ENCODE results near the gene AP3S2. TPM values are rescaled to one million over a fixed set of nuclear protein-coding genes. Genes with fewer than 3 reads are reported as not detected.

AP3S2 gene
- total and polyA plus RNA-seq, 7 donors = 18.0 to 74.3 (median 44.7) TPM

DNA sequence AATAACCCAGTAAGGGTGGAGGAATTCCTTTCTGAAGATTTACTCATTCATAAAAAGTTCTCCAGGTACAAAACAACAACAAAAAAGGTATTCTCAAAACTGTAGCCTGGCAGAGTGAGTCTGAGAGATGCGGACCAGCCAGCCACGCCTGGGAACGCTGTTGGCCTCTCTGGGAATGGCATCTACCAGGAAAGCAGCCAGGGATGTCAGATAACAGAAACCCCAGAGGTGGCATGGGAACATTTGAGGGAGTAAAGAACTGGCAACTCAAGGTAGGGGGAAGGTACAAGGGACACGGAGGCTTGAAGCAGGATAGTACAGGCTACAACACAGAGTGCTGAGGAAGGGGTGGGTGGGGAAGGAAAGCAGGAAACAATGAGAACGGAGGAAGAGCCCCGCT lies 7.1 kb upstream of the AP3S2 start:
- WGBS, 3 donors = 56 to 76% (median 61%) methylated on average over 6 of the region's 6 CpGs
- TF ChIP-seq, protein P1, sequence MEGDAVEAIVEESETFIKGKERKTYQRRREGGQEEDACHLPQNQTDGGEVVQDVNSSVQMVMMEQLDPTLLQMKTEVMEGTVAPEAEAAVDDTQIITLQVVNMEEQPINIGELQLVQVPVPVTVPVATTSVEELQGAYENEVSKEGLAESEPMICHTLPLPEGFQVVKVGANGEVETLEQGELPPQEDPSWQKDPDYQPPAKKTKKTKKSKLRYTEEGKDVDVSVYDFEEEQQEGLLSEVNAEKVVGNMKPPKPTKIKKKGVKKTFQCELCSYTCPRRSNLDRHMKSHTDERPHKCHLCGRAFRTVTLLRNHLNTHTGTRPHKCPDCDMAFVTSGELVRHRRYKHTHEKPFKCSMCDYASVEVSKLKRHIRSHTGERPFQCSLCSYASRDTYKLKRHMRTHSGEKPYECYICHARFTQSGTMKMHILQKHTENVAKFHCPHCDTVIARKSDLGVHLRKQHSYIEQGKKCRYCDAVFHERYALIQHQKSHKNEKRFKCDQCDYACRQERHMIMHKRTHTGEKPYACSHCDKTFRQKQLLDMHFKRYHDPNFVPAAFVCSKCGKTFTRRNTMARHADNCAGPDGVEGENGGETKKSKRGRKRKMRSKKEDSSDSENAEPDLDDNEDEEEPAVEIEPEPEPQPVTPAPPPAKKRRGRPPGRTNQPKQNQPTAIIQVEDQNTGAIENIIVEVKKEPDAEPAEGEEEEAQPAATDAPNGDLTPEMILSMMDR (IDR thresholded peaks at IDR 0.05) = no peak
- no peaks in the 10 kb centered on the region for H3K27me3 ChIP-seq (ENCODE audit: insufficient read depth in 3 of 3, low read length in 2 of 3)
- H3K36me3 ChIP-seq (ENCODE audit: insufficient read depth in 1 of 2, low read depth in 1 of 2) = peaks cover 0 to 52% of the 10 kb centered on the region in 2 donors
- H3K27ac ChIP-seq = no peak overlapping the region
- no peak for DNase-seq
- H3K9me3 ChIP-seq = no peaks in the 10 kb centered on the region
- no peak for ATAC-seq
- H3K4me3 ChIP-seq = no peak overlapping the region
- intact Hi-C loops (cut with DNase I) = loop anchor here (5.0 to 10.0 kb wide), 2 partner anchors 166 to 324 kb away; no protein-coding TSS in a partner anchor
- no peaks in the 10 kb centered on the region for H3K4me1 ChIP-seq

DNA sequence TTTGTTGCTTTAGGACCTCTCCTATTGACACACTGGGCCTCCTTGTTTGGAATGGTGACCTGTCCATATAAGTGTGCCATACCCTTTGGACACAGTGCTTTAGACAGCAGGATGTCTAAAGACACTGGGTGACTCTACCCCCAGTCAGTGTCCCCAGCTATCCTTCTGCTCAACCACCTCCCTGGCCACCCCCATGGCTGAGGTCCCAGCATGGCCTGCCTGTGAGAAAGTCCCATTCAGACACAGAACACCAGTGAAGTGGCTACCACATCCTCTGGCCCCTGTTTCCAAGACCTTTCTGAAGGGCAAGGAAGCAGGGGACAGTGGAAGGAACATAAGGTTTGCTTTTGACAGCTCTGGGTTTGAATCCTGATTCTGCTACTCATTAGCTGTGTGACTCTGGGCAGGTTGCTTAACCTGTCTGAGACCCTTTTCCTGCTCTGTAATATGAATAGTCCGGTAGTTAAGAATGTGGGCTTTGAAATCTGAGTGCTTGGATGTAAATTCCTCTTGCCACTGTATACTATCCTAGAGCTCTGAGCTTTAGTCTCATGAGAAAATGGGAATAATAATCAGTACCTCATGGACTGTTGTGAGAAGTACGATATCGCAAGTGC lies 6.3 kb upstream of the AP3S2 start:
- DNase-seq = no peak
- no peak overlapping the region for H3K4me3 ChIP-seq
- no peaks in the 10 kb centered on the region for H3K9me3 ChIP-seq
- no peak for ATAC-seq
- intact Hi-C loops (cut with DNase I) = loop anchor here (5.0 to 10.0 kb wide), 4 partner anchors 167 to 327 kb away; no protein-coding TSS in a partner anchor
- whole genome bisulfite sequencing, 3 donors = 83 to 93% (median 89%) methylated on average over 3 of the region's 3 CpGs
- H3K4me1 ChIP-seq = no peaks in the 10 kb centered on the region
- TF ChIP-seq, protein P1 (IDR thresholded peaks at IDR 0.05) = no peak
- no peaks in the 10 kb centered on the region for H3K27me3 ChIP-seq (ENCODE audit: insufficient read depth in 3 of 3, low read length in 2 of 3)
- H3K36me3 ChIP-seq (ENCODE audit: insufficient read depth in 1 of 2, low read depth in 1 of 2) = peaks cover 0 to 47% of the 10 kb centered on the region in 2 donors
- no peak overlapping the region for H3K27ac ChIP-seq

DNA sequence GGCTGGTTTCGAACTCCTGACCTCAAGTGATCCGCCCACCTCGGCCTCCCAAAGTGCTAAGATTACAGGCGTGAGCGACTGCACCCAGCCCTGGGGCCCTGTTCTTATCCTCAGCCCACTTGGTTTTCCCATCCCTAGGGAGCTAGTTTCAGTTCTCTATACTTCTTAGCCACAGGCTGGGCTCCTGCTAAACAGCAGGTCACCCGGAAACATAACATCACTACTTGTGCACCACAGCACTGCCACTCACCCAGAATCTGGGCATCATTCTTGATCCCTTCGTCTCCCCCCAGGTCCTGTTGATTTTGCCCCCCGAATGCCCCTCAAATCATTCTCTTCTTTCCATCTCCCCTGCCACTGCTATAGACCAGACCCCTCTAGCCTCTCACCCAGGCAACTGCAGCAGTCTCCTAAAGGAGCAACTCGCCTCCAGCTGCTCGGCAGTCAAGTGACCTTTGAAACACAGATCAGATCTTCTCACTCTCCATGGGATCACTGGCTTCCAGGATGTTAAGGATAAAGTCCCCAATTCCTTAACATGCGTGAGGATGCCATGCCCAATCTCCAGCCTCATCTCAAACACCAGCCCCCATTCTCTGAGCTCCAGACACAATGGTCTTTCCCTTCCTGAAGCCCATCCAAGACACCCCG lies 5.6 kb upstream of the AP3S2 start:
- Histone ChIP-seq H3K4me3 (no peak overlapping the region), H3K36me3 (ENCODE audit: insufficient read depth in 1 of 2, low read depth in 1 of 2) (peaks cover 0 to 43% of the 10 kb centered on the region in 2 donors), H3K27me3 (ENCODE audit: insufficient read depth in 3 of 3, low read length in 2 of 3) (no peaks in the 10 kb centered on the region), H3K4me1 (peaks cover 4% of the 10 kb centered on the region), H3K27ac (no peak overlapping the region), H3K9me3 (no peaks in the 10 kb centered on the region)
- 84 to 88% (median 85%) methylated on average over 12 of the region's 12 CpGs for WGBS, 3 donors
- TF ChIP-seq, protein P1 (IDR thresholded peaks at IDR 0.05) = no peak
- ATAC-seq (no peak), DNase-seq (no peak)
- intact Hi-C loops (cut with DNase I) = loop anchor here in 1 of 2 donors (5.0 kb wide), 2 partner anchors 188 to 328 kb away; no protein-coding TSS in a partner anchor

DNA sequence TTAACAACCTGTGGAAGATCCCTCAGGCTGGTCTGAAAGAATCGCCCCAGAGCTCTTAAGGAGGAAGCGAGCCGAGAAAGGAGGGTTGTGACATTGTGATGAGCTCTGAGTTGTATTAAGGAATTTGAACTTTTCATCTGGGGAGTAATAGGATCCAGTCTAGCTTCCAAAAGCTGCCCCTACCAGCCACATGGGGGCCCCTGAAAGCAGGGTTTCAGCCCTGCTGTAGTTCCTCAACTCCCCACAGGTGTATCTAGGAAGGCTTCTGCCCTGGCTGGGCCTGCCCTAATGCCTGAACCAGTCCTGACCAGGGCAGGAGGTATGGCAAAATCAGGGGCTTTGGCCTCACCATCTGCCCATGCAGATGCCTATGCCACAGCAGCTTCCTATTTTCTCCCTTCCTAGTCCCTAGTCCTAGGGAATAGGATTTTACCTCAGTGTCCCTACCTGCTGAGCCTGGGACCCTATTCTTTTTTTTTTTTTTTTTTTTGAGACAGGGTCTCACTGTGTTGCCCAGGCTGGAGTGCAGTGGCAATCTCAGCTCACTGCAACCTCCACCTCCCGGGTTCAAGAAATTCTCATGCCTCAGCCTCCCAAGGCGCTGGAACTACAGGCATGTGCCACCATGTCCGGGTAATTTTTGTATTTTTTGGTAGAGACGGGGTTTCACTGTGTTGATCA lies 5.0 kb upstream of the AP3S2 start:
- peaks cover 4% of the 10 kb centered on the region for H3K4me1 ChIP-seq
- H3K36me3 ChIP-seq (ENCODE audit: insufficient read depth in 1 of 2, low read depth in 1 of 2) = peaks cover 0 to 38% of the 10 kb centered on the region in 2 donors
- 80 to 83% (median 82%) methylated on average over 7 of the region's 7 CpGs for WGBS, 3 donors
- no peaks in the 10 kb centered on the region for H3K9me3 ChIP-seq
- peak in 1 of 2 donors; percentile 30 for DNase-seq
- H3K27me3 ChIP-seq (ENCODE audit: insufficient read depth in 3 of 3, low read length in 2 of 3) = no peaks in the 10 kb centered on the region
- TF ChIP-seq, protein P1 (IDR thresholded peaks at IDR 0.05) = peak; percentile 53
- intact Hi-C loops (cut with DNase I) = loop anchor here in 1 of 2 donors (5.0 kb wide), 2 partner anchors 189 to 329 kb away; no protein-coding TSS in a partner anchor
- ATAC-seq = peak; percentile 36 to 72 (median 64)
- H3K4me3 ChIP-seq = no peak overlapping the region
- no peak overlapping the region for H3K27ac ChIP-seq

All from psoas muscle (tissue), 8 donors.